ENCODE data around the gene OSMR.

OSMR gene

GRCh38 chr5:38845526-38846378 lies at the start of gene OSMR:
Gene OSMR (plus strand): TSS chr5:38846012. CDS start chr5:38869045, 23,033 bp downstream.
- H3K9ac ChIP-seq (ENCODE audit: low read depth, low read length), result no peak within 1 kb of the TSS
- TF ChIP-seq, protein P1, sequence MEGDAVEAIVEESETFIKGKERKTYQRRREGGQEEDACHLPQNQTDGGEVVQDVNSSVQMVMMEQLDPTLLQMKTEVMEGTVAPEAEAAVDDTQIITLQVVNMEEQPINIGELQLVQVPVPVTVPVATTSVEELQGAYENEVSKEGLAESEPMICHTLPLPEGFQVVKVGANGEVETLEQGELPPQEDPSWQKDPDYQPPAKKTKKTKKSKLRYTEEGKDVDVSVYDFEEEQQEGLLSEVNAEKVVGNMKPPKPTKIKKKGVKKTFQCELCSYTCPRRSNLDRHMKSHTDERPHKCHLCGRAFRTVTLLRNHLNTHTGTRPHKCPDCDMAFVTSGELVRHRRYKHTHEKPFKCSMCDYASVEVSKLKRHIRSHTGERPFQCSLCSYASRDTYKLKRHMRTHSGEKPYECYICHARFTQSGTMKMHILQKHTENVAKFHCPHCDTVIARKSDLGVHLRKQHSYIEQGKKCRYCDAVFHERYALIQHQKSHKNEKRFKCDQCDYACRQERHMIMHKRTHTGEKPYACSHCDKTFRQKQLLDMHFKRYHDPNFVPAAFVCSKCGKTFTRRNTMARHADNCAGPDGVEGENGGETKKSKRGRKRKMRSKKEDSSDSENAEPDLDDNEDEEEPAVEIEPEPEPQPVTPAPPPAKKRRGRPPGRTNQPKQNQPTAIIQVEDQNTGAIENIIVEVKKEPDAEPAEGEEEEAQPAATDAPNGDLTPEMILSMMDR (IDR thresholded peaks at IDR 0.05; ENCODE audit: borderline replicate concordance, extremely low read depth, low read length, poor library complexity, severe bottlenecking), result no peak
- no peak for TF ChIP-seq EZH2 (IDR thresholded peaks at IDR 0.05; ENCODE audit: borderline replicate concordance, low read depth, low read length, severe bottlenecking)
- no peak within 1 kb of the TSS for H3K4me3 ChIP-seq (ENCODE audit: low read depth in 1 of 2, low read length in 2 of 2)
- H3K9me3 ChIP-seq (ENCODE audit: insufficient read depth, low read length, severe bottlenecking), result peaks cover 5% of the 10 kb centered on the region
- no peak for DNase-seq
- H4K20me1 ChIP-seq (ENCODE audit: insufficient read depth, low read length), result no peaks in the 10 kb centered on the region
- H3K27me3 ChIP-seq (ENCODE audit: insufficient read depth, low read length, poor library complexity), result peaks cover 7% of the 10 kb centered on the region
- ATAC-seq (ENCODE audit: insufficient read depth, low read depth), result no peak
- no peak within 1 kb of the TSS for H3K4me2 ChIP-seq (ENCODE audit: insufficient read depth, low read length)
- no peaks in the 10 kb centered on the region for H3K79me2 ChIP-seq (ENCODE audit: insufficient read depth, low read length)
- H3K4me1 ChIP-seq (ENCODE audit: insufficient read depth, low read length), result no peaks in the 10 kb centered on the region
- H3K27ac ChIP-seq (ENCODE audit: low read length), result no peak within 1 kb of the TSS
- no peak within 1 kb of the TSS for H2AFZ ChIP-seq (ENCODE audit: low read depth, low read length)
- no peaks in the 10 kb centered on the region for H3K36me3 ChIP-seq (ENCODE audit: insufficient read depth, low read length)

GRCh38 chr5:38796742-38797108 lies 49.1 kb upstream of the OSMR start:
- no peak overlapping the region for H3K4me2 ChIP-seq (ENCODE audit: insufficient read depth, low read length)
- H3K9me3 ChIP-seq (ENCODE audit: insufficient read depth, low read length, severe bottlenecking), result no peaks in the 10 kb centered on the region
- DNase-seq (no peak), ATAC-seq (ENCODE audit: insufficient read depth, low read depth) (no peak)
- no peaks in the 10 kb centered on the region for H3K4me1 ChIP-seq (ENCODE audit: insufficient read depth, low read length)
- no peak overlapping the region for H3K9ac ChIP-seq (ENCODE audit: low read depth, low read length)
- no peaks in the 10 kb centered on the region for H4K20me1 ChIP-seq (ENCODE audit: insufficient read depth, low read length)
- H2AFZ ChIP-seq (ENCODE audit: low read depth, low read length), result no peak overlapping the region
- H3K36me3 ChIP-seq (ENCODE audit: insufficient read depth, low read length), result no peaks in the 10 kb centered on the region
- no peak overlapping the region for H3K27ac ChIP-seq (ENCODE audit: low read length)
- no peaks in the 10 kb centered on the region for H3K79me2 ChIP-seq (ENCODE audit: insufficient read depth, low read length)
- no peak overlapping the region for H3K4me3 ChIP-seq (ENCODE audit: low read depth in 1 of 2, low read length in 2 of 2)
- peaks cover 3% of the 10 kb centered on the region for H3K27me3 ChIP-seq (ENCODE audit: insufficient read depth, low read length, poor library complexity)
- TF ChIP-seq EZH2 (IDR thresholded peaks at IDR 0.05; ENCODE audit: borderline replicate concordance, low read depth, low read length, severe bottlenecking), result no peak
- TF ChIP-seq, protein P1 (IDR thresholded peaks at IDR 0.05; ENCODE audit: borderline replicate concordance, extremely low read depth, low read length, poor library complexity, severe bottlenecking), result no peak

GRCh38 chr5:38797838-38798237 lies 48.0 kb upstream of the OSMR start:
- H2AFZ ChIP-seq (ENCODE audit: low read depth, low read length), result no peak overlapping the region
- H4K20me1 ChIP-seq (ENCODE audit: insufficient read depth, low read length), result no peaks in the 10 kb centered on the region
- ATAC-seq (ENCODE audit: insufficient read depth, low read depth) (no peak), DNase-seq (no peak)
- no peaks in the 10 kb centered on the region for H3K27me3 ChIP-seq (ENCODE audit: insufficient read depth, low read length, poor library complexity)
- H3K4me2 ChIP-seq (ENCODE audit: insufficient read depth, low read length), result no peak overlapping the region
- no peaks in the 10 kb centered on the region for H3K79me2 ChIP-seq (ENCODE audit: insufficient read depth, low read length)
- no peak overlapping the region for H3K4me3 ChIP-seq (ENCODE audit: low read depth in 1 of 2, low read length in 2 of 2)
- H3K4me1 ChIP-seq (ENCODE audit: insufficient read depth, low read length), result no peaks in the 10 kb centered on the region
- no peaks in the 10 kb centered on the region for H3K36me3 ChIP-seq (ENCODE audit: insufficient read depth, low read length)
- no peak for TF ChIP-seq EZH2 (IDR thresholded peaks at IDR 0.05; ENCODE audit: borderline replicate concordance, low read depth, low read length, severe bottlenecking)
- TF ChIP-seq, protein P1 (IDR thresholded peaks at IDR 0.05; ENCODE audit: borderline replicate concordance, extremely low read depth, low read length, poor library complexity, severe bottlenecking), result no peak
- H3K9ac ChIP-seq (ENCODE audit: low read depth, low read length), result no peak overlapping the region
- no peaks in the 10 kb centered on the region for H3K9me3 ChIP-seq (ENCODE audit: insufficient read depth, low read length, severe bottlenecking)
- no peak overlapping the region for H3K27ac ChIP-seq (ENCODE audit: low read length)

Data from DND-41 (cell line).